Activated T-helper 9 cell treated with anti-CD3 and anti-CD28 coated beads, Interleukin-2, amount 50 U/mL, for 16 hours (primary cell): ENCODE data around the gene TBXT.
"Not testable (repeated sequence)": the region's sequence is repeated elsewhere in the genome, so short reads cannot be mapped to it uniquely, and the experiment has no call there.

Experiments
- DNase-seq: peaks from one replicate; pipeline ENCODE4 v3.0.0-alpha.2; 2020; ENCODE audit warnings: low read depth

The TBXT gene

DNA sequence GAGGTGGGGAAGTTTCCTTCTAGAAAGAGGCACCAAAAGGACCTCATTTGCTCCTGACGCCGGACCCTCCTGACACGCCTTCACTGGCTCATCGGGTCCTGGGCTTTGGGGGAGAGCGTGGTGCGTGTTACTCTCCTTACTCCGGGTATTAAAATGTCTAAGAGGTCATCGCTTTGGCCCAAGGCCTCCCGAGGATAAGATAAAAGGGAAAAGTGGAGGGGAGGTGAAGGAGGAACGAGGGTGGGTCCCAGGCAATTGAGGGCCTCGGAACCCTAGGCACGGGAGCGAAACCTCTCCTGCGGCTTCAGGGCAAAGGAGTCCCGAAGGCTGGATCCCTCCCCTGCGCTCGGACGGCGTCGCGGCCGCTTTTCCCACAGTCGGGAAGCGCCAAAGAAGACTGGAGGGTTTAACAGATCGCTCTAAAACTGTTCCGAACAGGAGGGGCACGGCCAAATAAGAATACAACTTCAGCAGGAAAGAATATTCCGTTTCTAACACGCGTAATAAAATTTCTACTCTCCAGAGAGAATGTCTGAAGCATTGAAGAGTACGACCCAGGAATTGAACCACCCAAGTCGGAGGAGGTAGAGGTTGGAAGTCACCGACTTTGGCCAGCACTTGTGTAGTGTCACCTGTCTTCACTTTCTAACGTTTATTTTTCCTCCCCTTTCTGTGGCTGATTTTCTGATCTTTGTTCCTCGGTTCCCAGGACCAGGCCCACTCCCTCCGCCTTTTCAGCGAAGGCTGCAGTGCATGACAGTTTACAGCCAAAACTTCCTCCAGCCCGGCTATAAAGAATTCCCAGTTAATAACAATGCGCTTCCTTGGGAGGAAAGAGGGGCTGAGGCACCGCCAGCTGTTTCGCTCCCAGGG, 2.1 kb upstream of the TBXT start:
- no peak for DNase-seq

DNA sequence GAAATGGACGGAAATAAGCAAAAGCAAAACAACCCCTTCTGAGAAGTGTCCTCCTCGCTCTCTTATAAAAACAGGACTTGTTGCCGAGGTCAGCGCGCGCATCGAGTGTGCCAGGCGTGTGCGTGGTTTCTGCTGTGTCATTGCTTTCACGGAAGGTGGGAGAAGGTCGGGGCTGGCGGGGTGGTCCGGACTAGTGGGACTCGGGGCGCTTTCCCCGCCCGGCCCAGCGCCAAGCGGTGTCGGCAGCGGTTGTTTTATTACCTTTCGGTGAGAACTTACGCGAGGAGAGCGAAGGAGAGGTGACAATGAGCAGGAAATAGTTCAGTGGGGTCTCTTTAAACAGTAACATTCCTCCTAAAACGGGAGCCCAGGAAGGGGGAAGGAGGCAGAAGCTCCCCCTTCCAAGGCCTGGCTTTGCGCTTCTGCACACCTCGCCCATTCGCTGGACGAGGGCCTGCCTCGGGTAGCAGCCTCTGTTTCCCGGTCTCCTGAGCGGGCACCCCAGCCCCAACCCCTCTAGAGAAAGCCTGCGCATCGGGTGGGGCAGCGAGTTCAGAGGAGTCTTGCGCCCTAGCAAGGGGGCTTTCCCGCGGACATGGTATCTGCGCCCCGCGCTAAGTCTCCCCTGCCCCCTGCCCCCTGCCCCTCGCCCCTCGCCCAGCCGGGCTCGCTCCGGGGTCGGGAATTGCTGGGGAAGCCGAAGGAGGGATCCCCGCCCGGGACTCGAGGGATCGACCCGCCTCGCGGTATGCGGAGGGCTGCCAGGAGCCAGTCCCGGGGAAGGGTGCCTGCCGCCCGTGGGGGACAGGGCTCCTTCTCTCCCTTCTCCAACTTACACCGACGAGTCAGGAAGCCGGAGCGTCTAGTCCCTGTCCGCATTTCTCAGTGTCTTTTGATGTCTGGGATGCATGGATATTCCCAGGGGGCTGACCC, 1.2 kb upstream of the TBXT start:
- DNase-seq: no peak

DNA sequence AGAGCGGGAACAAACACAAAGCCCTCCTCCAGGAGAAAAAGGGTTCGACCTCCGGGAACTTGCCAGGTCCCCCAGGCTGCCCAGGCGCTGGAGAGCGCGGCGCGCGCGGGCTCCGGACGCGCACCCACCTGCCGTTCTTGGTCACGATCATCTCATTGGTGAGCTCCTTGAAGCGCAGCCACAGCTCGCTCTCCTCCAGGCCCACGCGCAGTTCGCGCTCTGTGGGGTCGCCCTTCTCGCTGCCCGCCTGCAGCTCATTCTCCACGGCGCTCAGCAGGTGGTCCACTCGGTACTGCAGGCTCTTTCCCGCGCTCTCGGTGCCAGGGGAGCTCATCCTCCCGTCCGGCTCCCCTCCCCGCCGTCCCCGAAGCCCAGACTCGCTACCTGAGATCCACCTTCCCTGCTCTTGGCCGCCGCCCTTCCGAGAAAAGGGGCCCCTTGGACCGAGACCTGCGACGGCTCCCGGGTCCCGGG, 356 bp downstream of the TBXT start:
- no peak for DNase-seq

DNA sequence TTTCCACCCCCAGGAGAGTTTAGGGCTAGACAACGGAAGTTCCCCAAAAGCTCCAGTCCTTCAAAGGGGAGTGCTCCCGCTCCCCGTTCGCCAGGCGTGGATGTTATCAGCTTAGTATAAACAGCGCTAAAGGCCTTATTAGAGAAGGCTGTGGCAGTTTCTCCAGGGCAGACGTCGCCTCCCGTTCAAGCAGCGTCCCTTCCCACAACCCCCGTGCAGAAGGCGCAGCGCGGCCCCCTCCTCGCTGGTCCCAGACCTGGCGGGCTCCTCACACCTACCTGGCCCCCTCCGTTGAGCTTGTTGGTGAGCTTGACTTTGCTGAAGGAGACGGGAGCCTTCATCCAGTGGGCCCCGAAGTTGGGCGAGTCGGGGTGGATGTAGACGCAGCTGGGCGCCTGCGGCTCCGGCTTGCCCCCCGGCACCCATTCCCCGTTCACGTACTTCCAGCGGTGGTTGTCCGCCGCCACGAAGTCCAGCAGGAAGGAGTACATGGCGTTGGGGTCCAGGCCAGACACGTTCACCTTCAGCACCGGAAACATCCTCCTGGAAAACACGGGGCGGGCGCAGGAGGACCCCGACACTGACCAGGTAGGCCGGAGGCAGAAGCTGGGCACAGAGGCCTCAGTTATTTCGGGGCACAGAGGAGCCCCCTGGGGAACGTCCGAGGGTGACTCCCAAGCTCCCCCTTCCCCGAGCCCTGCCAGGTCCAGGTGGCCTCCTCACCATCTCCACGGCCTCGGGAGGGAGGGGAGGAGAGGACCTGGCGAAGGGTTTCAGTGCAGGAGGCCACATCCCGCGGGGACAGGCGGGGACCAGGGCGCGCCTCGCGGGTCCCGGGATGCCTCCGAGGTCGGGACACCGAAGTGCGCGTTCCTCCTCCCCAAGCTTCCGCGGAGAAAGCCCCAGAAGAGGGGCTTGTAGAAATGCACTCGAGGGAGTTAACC, 1.1 kb downstream of the TBXT start:
- DNase-seq: no peak

DNA sequence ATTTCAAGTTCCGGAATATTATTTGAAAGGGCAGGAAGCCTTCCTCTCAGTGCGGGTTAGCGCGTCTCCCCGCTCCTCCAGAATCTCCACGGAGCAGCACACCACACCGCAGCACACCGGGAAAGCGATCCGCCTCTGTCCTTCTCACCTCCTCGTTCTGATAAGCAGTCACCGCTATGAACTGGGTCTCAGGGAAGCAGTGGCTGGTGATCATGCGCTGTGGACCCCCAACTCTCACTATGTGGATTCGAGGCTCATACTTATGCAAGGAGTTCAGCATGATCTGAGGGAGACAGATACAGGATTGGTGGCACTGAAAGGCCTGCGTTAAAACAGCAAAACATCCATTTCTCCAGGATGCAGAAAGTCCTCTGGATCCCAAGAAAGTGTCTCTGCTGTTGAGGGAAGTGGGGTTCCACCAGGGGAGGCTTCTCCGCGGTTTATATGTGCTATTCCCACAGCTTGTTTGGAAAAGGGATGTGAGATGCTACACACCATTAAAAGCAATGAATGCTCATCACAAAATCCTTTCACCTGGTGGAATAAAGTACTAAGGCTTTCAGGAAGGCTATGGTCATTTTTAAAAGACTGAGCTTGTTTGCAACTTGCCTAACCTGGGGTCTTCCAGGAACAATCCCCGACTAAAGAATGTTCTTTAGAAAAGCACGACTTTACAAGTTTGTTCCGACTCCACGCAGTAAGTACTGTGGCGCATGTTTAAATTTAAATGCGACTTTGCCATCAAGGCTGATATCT, 1.9 kb downstream of the TBXT start:
- DNase-seq: no peak

GRCh38 chr6:166162599-166163342, 4.9 kb downstream of the TBXT start:
- DNase-seq: no peak

DNA sequence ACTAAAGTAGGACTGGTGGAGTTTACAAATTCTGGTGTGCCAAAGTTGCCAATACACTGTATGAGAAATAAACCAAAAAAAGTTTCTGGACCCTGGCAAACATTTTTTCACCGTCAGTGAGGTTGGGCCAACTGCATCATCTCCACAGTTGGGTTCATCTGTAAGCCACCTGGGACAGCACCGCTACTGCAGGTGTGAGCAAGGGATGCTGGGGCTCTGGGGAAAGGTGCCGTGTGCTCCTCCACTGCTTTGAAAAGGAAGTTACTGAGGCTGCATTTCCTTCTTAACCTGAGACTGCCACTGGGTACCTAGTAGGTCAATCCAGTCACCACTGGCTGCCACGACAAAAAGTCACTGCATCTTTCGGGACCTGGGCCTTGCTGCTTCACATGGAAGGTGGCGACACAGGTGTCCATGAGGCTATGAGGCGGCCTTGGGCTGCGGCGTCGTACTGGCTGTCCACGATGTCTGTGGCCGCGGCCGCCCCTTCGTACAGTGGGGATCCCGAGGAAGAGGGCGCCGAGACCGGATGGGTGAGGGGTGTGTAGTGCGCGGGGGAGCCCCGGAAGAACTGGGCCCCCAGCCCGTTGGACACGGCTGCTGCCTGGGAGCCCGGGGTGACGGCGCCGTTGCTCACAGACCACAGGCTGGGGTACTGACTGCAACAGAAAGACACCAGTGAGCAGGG, 9.6 kb downstream of the TBXT start:
- no peak for DNase-seq

GRCh38 chr6:166156942-166157341, 10.7 kb downstream of the TBXT start:
- no peak for DNase-seq

- DNase-seq: no peak
Measured at GRCh38 chr6:166153966-166154365, 13.7 kb downstream of the TBXT start.

DNA sequence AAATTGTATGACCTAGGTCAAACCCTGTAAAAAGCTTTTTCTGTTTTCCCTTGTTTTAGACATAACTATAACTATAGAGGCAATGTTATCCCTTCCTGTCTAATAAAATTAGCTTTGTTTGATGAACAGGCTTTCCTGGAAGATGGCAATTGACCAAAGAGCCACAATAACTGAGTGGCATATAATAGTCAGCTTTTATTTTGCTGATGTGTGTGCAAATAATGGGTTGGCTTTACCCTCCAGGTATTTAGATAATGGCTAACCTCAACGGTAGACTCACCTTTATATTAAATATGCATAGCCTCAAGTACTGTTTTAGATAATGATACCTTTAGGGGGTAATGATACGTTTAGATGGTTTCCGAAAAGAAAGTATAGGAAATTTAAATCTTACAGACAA, 15.0 kb downstream of the TBXT start:
- no peak for DNase-seq

- DNase-seq: no peak
Measured at GRCh38 chr6:166151798-166152197, 15.9 kb downstream of the TBXT start.

GRCh38 chr6:166145751-166146150, 21.9 kb downstream of the TBXT start:
- DNase-seq: no peak

- no peak for DNase-seq
Measured at GRCh38 chr6:166143011-166143410, 24.6 kb downstream of the TBXT start.

DNA sequence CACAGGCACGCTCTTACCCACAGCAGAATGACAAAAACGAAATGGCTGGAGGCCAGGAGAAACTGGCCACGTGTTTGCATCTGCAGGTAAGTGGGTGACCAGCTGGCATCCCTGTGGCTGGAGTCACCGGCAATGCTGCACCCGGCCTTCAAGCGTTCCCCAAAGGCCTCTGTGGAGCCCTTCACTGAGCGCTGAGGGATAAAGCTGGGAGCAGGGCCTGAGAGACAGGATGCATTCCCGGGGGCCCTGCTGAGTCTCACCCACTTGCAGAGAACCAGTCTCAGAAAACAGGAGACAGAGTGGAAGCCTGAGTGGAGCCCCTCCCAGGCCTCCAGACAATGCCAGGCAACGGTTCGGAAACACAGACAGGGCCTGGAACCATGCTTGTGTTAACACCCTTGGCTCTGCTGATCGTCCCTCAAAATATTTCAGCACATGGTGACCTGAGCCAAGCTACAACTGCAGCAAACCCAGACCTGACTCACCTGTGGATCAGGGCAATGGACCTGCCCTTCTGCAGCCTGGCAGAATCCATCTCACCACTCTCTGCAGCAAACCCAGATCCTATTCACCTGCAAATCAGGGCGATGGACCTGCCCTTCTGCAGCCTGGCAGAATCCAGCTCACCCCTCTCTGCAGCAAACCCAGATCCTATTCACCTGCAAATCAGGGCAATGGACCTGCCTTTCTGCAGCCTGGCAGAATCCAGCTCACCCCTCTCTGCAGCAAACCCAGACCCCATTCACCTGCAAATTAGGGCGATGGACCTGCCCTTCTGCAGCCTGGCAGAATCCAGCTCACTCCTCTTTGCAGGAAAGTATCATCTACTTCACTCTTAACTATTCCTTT, 39.8 kb downstream of the TBXT start:
- no peak for DNase-seq

DNA sequence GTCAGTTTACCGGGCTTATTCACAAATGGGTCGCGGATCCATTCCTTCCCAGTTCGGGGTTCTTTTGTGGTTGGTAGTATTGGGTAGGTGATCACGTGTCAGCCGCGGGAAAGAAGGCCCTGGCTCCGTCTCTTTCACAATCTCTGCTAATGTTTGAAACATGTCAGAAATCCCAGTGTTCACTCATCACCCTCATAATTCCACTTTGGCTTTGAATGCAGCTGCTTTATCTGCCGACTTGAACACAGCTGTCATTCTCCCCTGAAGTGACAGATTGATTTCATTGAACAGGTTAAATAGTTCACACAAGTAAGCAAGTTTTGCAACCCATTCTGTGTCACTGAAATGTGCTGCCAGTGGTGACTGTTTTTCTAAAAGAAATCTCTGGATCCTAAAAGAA, 44.5 kb downstream of the TBXT start:
- not testable (repeated sequence) for DNase-seq

- no peak for DNase-seq
Measured at GRCh38 chr6:166121726-166122125, 45.9 kb downstream of the TBXT start.

DNA sequence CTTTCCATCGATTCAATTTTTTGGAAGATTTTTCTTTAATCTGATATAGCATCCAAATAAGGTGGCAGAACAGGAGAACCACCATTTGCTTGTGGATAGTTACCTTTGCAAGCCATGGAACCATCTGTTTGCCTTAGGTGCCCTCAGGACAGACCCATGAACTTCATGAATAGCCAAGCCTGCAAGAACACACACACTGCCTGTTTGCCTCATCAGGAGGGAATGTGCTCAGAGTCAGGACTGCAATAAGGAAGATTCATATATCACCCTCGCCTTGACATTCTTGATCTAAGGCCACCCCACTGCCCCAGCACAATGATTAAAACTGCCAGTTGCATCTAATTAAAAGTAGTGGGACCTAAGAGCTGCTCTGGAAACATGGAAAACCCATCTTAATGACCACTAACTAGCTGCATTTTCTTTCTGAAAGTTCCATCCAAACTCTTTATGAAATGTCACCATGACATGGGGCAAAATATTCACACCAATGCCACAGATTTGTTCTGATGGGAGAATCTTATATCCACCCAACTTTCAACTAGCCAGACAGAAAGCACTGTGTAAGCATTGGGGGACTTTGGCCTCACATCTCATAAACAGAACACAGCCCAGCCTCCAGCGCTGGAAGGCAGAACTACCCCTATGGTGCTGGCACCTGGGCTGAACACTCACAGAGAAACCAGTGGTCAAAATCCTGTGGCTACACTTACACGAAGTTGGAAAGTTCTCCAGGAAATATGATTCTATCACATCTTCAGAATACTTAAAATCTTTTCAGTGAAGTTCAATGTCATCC, 48.3 kb downstream of the TBXT start:
- no peak for DNase-seq

DNA sequence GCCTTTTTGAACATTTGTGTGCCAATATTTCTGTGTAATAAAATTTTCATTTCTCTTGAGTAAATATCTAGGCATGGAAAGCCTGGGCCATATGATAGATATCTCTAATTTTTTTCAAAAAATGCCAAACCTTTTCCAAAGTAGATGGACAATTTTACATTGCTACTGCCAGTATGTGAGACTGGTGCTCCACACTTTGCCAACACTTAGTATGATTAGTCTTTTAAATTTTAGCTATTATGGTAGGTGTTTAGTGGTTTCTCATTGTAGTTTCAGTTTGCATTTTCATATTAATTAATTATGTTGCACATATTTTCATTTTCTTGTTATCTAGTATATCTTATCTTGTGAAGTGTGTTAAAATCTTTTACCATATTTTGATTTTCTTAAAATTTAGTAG, 52.0 kb downstream of the TBXT start:
- DNase-seq: no peak
